Measurements from ENCODE around the gene NT5E. TPM values are rescaled to one million over a fixed set of nuclear protein-coding genes. Genes with fewer than 3 reads are reported as not detected.

The NT5E gene
- total RNA-seq, 2 experiments from 2014 or later = 5.2 to 6.7 TPM

- Mint-ChIP-seq H3K9me3 (no peaks in the 10 kb centered on the region), H3K27ac (peak overlapping the region; percentile 97), H3K36me3 (ENCODE audit: low read depth) (peaks cover 2% of the 10 kb centered on the region), H3K4me3 (no peak overlapping the region), H3K4me1 (ENCODE audit: low read depth) (peaks cover 90% of the 10 kb centered on the region), H3K27me3 (no peaks in the 10 kb centered on the region)
- intact Hi-C loops (cut with micrococcal nuclease) = loop anchor here (5.0 to 10.0 kb wide), 2 partner anchors 100 to 212 kb away; no protein-coding TSS in a partner anchor
- CTCF ChIA-PET = interaction anchor here (0.6 to 24.4 kb wide), 4 partner anchors 12 to 132 kb away, joined by 3 to 364 read pairs (median 40); partner anchors contain the start of gene NT5E
- POLR2A ChIA-PET = interaction anchor here (1.0 to 7.0 kb wide), 5 partner anchors 10 to 216 kb away, joined by 3 to 89 read pairs (median 3); partner anchors contain the start of genes NT5E and SYNCRIP
- DNase-seq (no peak), ATAC-seq (no peak)
- no peak for TF ChIP-seq CTCF (IDR thresholded peaks at IDR 0.05)
Observed at GRCh38 chr6:85462673-85463072, 12.8 kb downstream of the NT5E start.

- H3K27me3 Mint-ChIP-seq = no peaks in the 10 kb centered on the region
Observed at GRCh38 chr6:85463621-85464259, 13.9 kb downstream of the NT5E start.

GRCh38 chr6:85464260-85464644, 14.4 kb downstream of the NT5E start:
- Mint-ChIP-seq H3K27me3 (no peaks in the 10 kb centered on the region), H3K9me3 (no peaks in the 10 kb centered on the region), H3K36me3 (ENCODE audit: low read depth) (peaks cover 2% of the 10 kb centered on the region), H3K4me3 (peak overlapping the region; percentile 40), H3K27ac (peak overlapping the region; percentile 97), H3K4me1 (ENCODE audit: low read depth) (peaks cover 79% of the 10 kb centered on the region)
- no peak for TF ChIP-seq CTCF (IDR thresholded peaks at IDR 0.05)
- peak; percentile 37 for ATAC-seq
- intact Hi-C loops (cut with micrococcal nuclease) = loop anchor here (5.0 to 10.0 kb wide), 2 partner anchors 102 to 211 kb away; no protein-coding TSS in a partner anchor
- CTCF ChIA-PET = interaction anchor here (0.8 to 24.4 kb wide), 8 partner anchors 10 to 109 kb away, joined by 3 to 364 read pairs (median 3); partner anchors contain the start of gene NT5E
- peak; percentile 84 for DNase-seq
- POLR2A ChIA-PET = interaction anchor here (0.9 to 7.0 kb wide), 5 partner anchors 11 to 214 kb away, joined by 3 to 89 read pairs (median 3); partner anchors contain the start of gene NT5E

More at GRCh38 chr6:85463621-85464259, 13.9 kb downstream of the NT5E start:
- peak overlapping the region; percentile 97 for H3K27ac Mint-ChIP-seq
- ChIA-PET CTCF (interaction anchor here (0.8 to 24.4 kb wide), 8 partner anchors 9 to 109 kb away, joined by 3 to 364 read pairs (median 3); partner anchors contain the start of gene NT5E), POLR2A (interaction anchor here (0.9 to 7.0 kb wide), 6 partner anchors 11 to 215 kb away, joined by 3 to 89 read pairs (median 3); partner anchors contain the start of genes NT5E and SYNCRIP)
- H3K36me3 Mint-ChIP-seq (ENCODE audit: low read depth) = peaks cover 2% of the 10 kb centered on the region
- no peak for DNase-seq
- no peak for TF ChIP-seq CTCF (IDR thresholded peaks at IDR 0.05)
- no peaks in the 10 kb centered on the region for H3K9me3 Mint-ChIP-seq
- H3K4me1 Mint-ChIP-seq (ENCODE audit: low read depth) = peaks cover 83% of the 10 kb centered on the region
- intact Hi-C loops (cut with micrococcal nuclease) = loop anchor here (5.0 to 10.0 kb wide), 2 partner anchors 101 to 211 kb away; no protein-coding TSS in a partner anchor
- H3K4me3 Mint-ChIP-seq = peak overlapping the region; percentile 40
- no peak for ATAC-seq

- POLR2A ChIA-PET = interaction anchor here (1.1 to 7.0 kb wide), 3 partner anchors 11 to 214 kb away, joined by 3 to 89 read pairs (median 24); partner anchors contain the start of gene NT5E
Observed at GRCh38 chr6:85464722-85465150, 14.9 kb downstream of the NT5E start.

More at GRCh38 chr6:85464722-85465150, 14.9 kb downstream of the NT5E start:
- Mint-ChIP-seq H3K36me3 (ENCODE audit: low read depth) (peaks cover 2% of the 10 kb centered on the region), H3K27me3 (no peaks in the 10 kb centered on the region), H3K4me1 (ENCODE audit: low read depth) (peaks cover 74% of the 10 kb centered on the region), H3K4me3 (peak overlapping the region; percentile 40), H3K9me3 (no peaks in the 10 kb centered on the region), H3K27ac (peak overlapping the region; percentile 97)
- ATAC-seq (peak; percentile 64), DNase-seq (peak; percentile 72)
- CTCF ChIA-PET = interaction anchor here (1.1 to 24.4 kb wide), 5 partner anchors 10 to 104 kb away, joined by 3 to 364 read pairs (median 3); partner anchors contain the start of gene NT5E
- TF ChIP-seq CTCF (IDR thresholded peaks at IDR 0.05) = no peak
- intact Hi-C loops (cut with micrococcal nuclease) = loop anchor here (5.0 to 10.0 kb wide), 2 partner anchors 102 to 210 kb away; no protein-coding TSS in a partner anchor

Data from activated CD8-positive, alpha-beta T cell treated with anti-CD3 and anti-CD28 coated beads for 36 hours (primary cell).